Fibroblast of mammary gland (primary cell): ENCODE results near the gene FAM89A.
"Not testable (repeated sequence)": the region's sequence is repeated elsewhere in the genome, so short reads cannot be mapped to it uniquely, and the experiment has no call there.

Experiments
- DNase-seq: peaks from one replicate; pipeline ENCODE4 v3.0.0-alpha.2; 2010; ENCODE audit warnings: low read depth
- H3K4me3 ChIP-seq: 2 replicates; pipeline ENCODE4 v1.5.1; 2011; ENCODE audit warnings: low read depth, mild to moderate bottlenecking, low read length, moderate library complexity; ENCODE audit not compliant: control insufficient read depth
- CTCF ChIP-seq: conservative IDR thresholded peaks from 2 replicates; pipeline ENCODE4 v1.5.1; 2011; ENCODE audit warnings: low read depth, low read length, inconsistent platforms; ENCODE audit not compliant: control insufficient read depth, insufficient read depth

The FAM89A gene

GRCh38 chr1:231013391-231014015, 26.6 kb downstream of the FAM89A start:
- DNase-seq: no peak
- no peak for TF ChIP-seq CTCF
- H3K4me3 ChIP-seq: no peak overlapping the region

GRCh38 chr1:231011963-231012362, 28.1 kb downstream of the FAM89A start:
- TF ChIP-seq CTCF: no peak

GRCh38 chr1:231011360-231011759, 28.7 kb downstream of the FAM89A start:
- TF ChIP-seq CTCF: no peak
- no peak for DNase-seq
- no peak overlapping the region for H3K4me3 ChIP-seq

More at GRCh38 chr1:231011963-231012362, 28.1 kb downstream of the FAM89A start:
- H3K4me3 ChIP-seq: no peak overlapping the region
- DNase-seq: no peak

GRCh38 chr1:231007535-231007934, 32.5 kb downstream of the FAM89A start:
- H3K4me3 ChIP-seq, DNase-seq: not testable (repeated sequence)

GRCh38 chr1:231001892-231002291, 38.2 kb downstream of the FAM89A start:
- no peak for DNase-seq
- TF ChIP-seq CTCF: no peak
- H3K4me3 ChIP-seq: no peak overlapping the region

GRCh38 chr1:231000639-231001038, 39.4 kb downstream of the FAM89A start:
- no peak overlapping the region for H3K4me3 ChIP-seq
- DNase-seq: no peak
- no peak for TF ChIP-seq CTCF

GRCh38 chr1:231000201-231000600, 39.9 kb downstream of the FAM89A start:
- TF ChIP-seq CTCF: no peak
- no peak for DNase-seq
- no peak overlapping the region for H3K4me3 ChIP-seq
